Measurements from ENCODE around the gene GPR180. TPM values are rescaled to one million over a fixed set of nuclear protein-coding genes. Genes with fewer than 3 reads are reported as not detected.
A peak's percentile ranks its signal among the peaks of the same experiment; 100 is the strongest.

Gene GPR180
- total and polyA plus RNA-seq, 3 experiments from 2014 or later: 1.9 to 6.9 (median 6.6) TPM

DNA sequence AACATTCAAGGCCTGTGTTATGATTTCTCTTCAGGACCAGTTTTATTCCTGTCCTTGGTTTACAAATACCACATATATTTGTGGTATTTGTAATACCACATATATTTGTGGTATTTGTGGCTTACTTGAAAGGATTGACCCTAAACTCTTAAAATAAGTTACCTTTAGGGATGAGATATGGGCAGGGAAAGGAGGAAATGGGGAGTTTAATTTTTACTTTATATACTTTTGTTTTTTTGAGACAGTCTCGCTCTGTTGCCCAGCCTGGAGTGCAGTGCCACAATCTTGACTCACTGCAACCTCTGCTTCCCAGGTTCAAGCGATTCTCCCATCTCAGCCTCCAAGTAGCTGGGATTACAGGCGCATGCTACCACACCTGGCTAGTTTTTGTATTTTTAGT lies 3.4 kb upstream of the GPR180 start:
- no peaks in the 10 kb centered on the region for H3K36me3 ChIP-seq (ENCODE audit: insufficient read depth, low read length)
- H3K4me1 ChIP-seq (ENCODE audit: insufficient read depth, low read length): peaks cover 31% of the 10 kb centered on the region
- Mint-ChIP-seq H3K27ac (peak overlapping the region in 1 of 8 donors; percentile 70), H3K4me3 (peak overlapping the region in 1 of 7 donors; percentile 80), H3K27me3 (no peaks in the 10 kb centered on the region), H3K4me1 (peaks cover 42 to 54% (median 49%) of the 10 kb centered on the region in 3 donors), H3K36me3 (peaks cover 0 to 8% (median 0%) of the 10 kb centered on the region in 3 donors), H3K9me3 (no peaks in the 10 kb centered on the region)
- no peak overlapping the region for H3K27ac ChIP-seq (ENCODE audit: low read depth, low read length)
- ChIA-PET CTCF (no interaction called here), POLR2A (no interaction called here)
- no peaks in the 10 kb centered on the region for H3K9me3 ChIP-seq (ENCODE audit: low read length)
- no peak for DNase-seq
- H3K27me3 ChIP-seq (ENCODE audit: insufficient read depth, low read length, poor library complexity, severe bottlenecking): no peaks in the 10 kb centered on the region
- no peak overlapping the region for H3K4me3 ChIP-seq (ENCODE audit: low read length)

DNA sequence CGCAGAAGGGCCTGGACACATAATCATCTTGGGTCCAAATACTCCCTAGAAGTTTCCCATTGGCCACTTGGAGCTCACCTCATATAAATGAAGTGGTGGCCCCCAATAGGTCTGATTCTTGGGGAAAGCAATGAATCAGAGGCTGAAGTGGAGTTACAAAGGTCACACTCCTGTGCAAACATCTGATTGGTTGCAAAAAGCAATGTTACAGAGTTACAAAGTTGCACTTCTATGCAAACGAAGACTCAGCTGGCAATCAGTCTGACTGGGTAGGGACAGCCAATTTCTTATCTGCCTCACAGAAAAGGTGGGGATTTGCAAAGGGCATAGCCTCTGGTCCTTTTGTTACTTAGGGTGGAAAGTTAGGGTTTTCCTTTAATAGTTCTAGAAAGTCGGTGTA lies 1.8 kb upstream of the GPR180 start:
- ChIA-PET CTCF (no interaction called here), POLR2A (no interaction called here)
- Histone ChIP-seq H3K4me3 (ENCODE audit: low read length) (no peak overlapping the region), H3K36me3 (ENCODE audit: insufficient read depth, low read length) (no peaks in the 10 kb centered on the region), H3K9me3 (ENCODE audit: low read length) (no peaks in the 10 kb centered on the region), H3K27me3 (ENCODE audit: insufficient read depth, low read length, poor library complexity, severe bottlenecking) (no peaks in the 10 kb centered on the region), H3K4me1 (ENCODE audit: insufficient read depth, low read length) (peaks cover 16% of the 10 kb centered on the region), H3K27ac (ENCODE audit: low read depth, low read length) (no peak overlapping the region)
- no peak for DNase-seq
- Mint-ChIP-seq H3K27me3 (no peaks in the 10 kb centered on the region), H3K9me3 (no peaks in the 10 kb centered on the region), H3K4me3 (peak overlapping the region in 1 of 7 donors; percentile 38), H3K4me1 (peaks cover 31 to 43% (median 36%) of the 10 kb centered on the region in 3 donors), H3K36me3 (peaks cover 0 to 6% (median 0%) of the 10 kb centered on the region in 3 donors), H3K27ac (peak overlapping the region in 1 of 8 donors; percentile 54)

DNA sequence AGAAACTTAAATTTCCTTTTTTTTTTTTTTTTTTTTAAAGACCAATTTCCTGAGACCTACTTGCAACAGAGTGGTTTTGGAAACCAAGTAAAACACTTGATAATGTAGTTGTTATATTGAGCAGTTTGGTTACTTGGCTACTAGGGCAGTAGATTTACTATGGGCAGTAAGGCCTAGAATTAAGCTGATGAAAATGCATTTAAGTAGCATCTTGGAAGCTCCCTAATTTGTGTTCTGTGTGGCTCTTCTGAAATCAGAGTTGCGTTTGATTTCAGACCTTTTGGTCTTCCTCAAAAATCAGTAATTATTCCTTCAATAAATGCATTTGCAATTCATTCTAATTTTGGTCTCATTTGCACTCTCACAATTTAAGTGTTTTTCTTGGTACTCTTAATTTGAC lies 810 bp downstream of the GPR180 start:
- DNase-seq: peak in 1 of 5 donors; percentile 9
- Mint-ChIP-seq H3K4me3 (peak overlapping the region; percentile 85 to 93 (median 88)), H3K27me3 (peaks cover 0 to 1% of the 10 kb centered on the region in 2 donors), H3K36me3 (peaks cover 0 to 10% (median 7%) of the 10 kb centered on the region in 3 donors), H3K27ac (peak overlapping the region; percentile 56 to 90 (median 82)), H3K9me3 (no peaks in the 10 kb centered on the region), H3K4me1 (peaks cover 28 to 38% (median 38%) of the 10 kb centered on the region in 3 donors)
- POLR2A ChIA-PET: interaction anchor here (0.6 to 2.1 kb wide), 2 partner anchors 53 to 147 kb away, joined by 3 to 8 read pairs; no protein-coding TSS in a partner anchor
- CTCF ChIA-PET: interaction anchor here (0.9 to 1.9 kb wide), 2 partner anchors 15 to 17 kb away, joined by 3 to 8 read pairs; no protein-coding TSS in a partner anchor
- Histone ChIP-seq H3K36me3 (ENCODE audit: insufficient read depth, low read length) (no peaks in the 10 kb centered on the region), H3K4me1 (ENCODE audit: insufficient read depth, low read length) (peaks cover 7% of the 10 kb centered on the region), H3K9me3 (ENCODE audit: low read length) (no peaks in the 10 kb centered on the region), H3K27ac (ENCODE audit: low read depth, low read length) (peak overlapping the region; percentile 68), H3K4me3 (ENCODE audit: low read length) (peak overlapping the region; percentile 60), H3K27me3 (ENCODE audit: insufficient read depth, low read length, poor library complexity, severe bottlenecking) (no peaks in the 10 kb centered on the region)

GRCh38 chr13:94607056-94607455 lies 5.4 kb downstream of the GPR180 start:
- CTCF ChIA-PET: no interaction called here
- H3K4me3 Mint-ChIP-seq: peak overlapping the region in 1 of 7 donors; percentile 2

DNA sequence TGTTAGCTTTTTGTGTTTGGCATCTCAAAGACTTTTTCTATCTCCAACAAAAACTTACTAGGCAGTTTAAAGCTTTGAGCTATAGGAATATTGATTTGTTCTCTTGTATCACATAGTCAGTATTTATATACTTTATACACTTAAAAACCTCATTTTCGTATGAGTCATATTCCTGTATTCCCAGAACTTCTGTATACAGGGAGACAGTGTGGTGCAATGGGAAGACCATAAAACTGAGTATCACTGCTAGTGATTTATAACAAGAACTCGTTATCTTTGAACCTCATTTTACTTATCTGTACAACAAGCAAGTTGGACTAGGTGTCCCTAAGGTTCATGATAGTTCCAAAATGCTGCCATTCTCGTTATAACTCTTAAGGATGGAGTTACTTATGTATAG lies 6.3 kb downstream of the GPR180 start:
- no peak overlapping the region for H3K4me3 Mint-ChIP-seq
- no peaks in the 10 kb centered on the region for H3K9me3 Mint-ChIP-seq
- H3K36me3 Mint-ChIP-seq: peaks cover 0 to 34% (median 9%) of the 10 kb centered on the region in 3 donors
- H3K27ac Mint-ChIP-seq: no peak overlapping the region
- no peaks in the 10 kb centered on the region for H3K4me1 ChIP-seq (ENCODE audit: insufficient read depth, low read length)
- no peaks in the 10 kb centered on the region for H3K27me3 ChIP-seq (ENCODE audit: insufficient read depth, low read length, poor library complexity, severe bottlenecking)
- H3K36me3 ChIP-seq (ENCODE audit: insufficient read depth, low read length): no peaks in the 10 kb centered on the region
- no peak overlapping the region for H3K27ac ChIP-seq (ENCODE audit: low read depth, low read length)
- no peaks in the 10 kb centered on the region for H3K9me3 ChIP-seq (ENCODE audit: low read length)
- peaks cover 0 to 1% of the 10 kb centered on the region in 2 donors for H3K27me3 Mint-ChIP-seq
- CTCF ChIA-PET: no interaction called here
- no peak for DNase-seq
- H3K4me3 ChIP-seq (ENCODE audit: low read length): no peak overlapping the region
- peaks cover 22 to 25% (median 23%) of the 10 kb centered on the region in 3 donors for H3K4me1 Mint-ChIP-seq
- POLR2A ChIA-PET: no interaction called here

More at GRCh38 chr13:94607056-94607455, 5.4 kb downstream of the GPR180 start:
- peaks cover 7% of the 10 kb centered on the region for H3K4me1 ChIP-seq (ENCODE audit: insufficient read depth, low read length)
- no peaks in the 10 kb centered on the region for H3K36me3 ChIP-seq (ENCODE audit: insufficient read depth, low read length)
- no peaks in the 10 kb centered on the region for H3K27me3 ChIP-seq (ENCODE audit: insufficient read depth, low read length, poor library complexity, severe bottlenecking)
- H3K27ac ChIP-seq (ENCODE audit: low read depth, low read length): no peak overlapping the region
- no peaks in the 10 kb centered on the region for H3K9me3 ChIP-seq (ENCODE audit: low read length)
- H3K4me1 Mint-ChIP-seq: peaks cover 30 to 34% (median 31%) of the 10 kb centered on the region in 3 donors
- H3K27me3 Mint-ChIP-seq: peaks cover 0 to 1% of the 10 kb centered on the region in 2 donors
- peaks cover 0 to 30% (median 9%) of the 10 kb centered on the region in 3 donors for H3K36me3 Mint-ChIP-seq
- H3K9me3 Mint-ChIP-seq: no peaks in the 10 kb centered on the region
- H3K27ac Mint-ChIP-seq: peak overlapping the region in 4 of 8 donors; percentile 7 to 47 (median 38)
- POLR2A ChIA-PET: no interaction called here
- DNase-seq: no peak
- H3K4me3 ChIP-seq (ENCODE audit: low read length): no peak overlapping the region

DNA sequence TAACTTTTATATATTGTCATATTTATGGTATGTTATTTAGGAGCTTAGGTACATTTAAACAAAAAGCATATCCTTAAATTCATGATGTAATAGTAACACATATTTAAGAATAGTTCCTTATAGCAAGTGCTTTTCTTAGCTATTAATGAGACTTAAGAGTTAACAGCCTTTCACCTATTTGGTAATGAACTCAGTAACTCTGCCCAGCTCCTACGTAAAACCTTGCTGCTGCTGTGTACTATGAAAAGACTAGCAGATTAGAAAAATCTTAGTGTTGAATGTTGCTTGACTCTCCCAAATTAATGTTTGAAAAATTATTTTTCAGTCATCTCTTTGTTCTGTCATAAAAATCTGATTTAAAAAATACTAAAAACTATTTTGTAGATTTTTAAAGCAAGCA lies 6.9 kb downstream of the GPR180 start:
- CTCF ChIA-PET: no interaction called here
- no peaks in the 10 kb centered on the region for H3K9me3 ChIP-seq (ENCODE audit: low read length)
- H3K4me3 ChIP-seq (ENCODE audit: low read length): no peak overlapping the region
- no peaks in the 10 kb centered on the region for H3K27me3 ChIP-seq (ENCODE audit: insufficient read depth, low read length, poor library complexity, severe bottlenecking)
- Mint-ChIP-seq H3K4me3 (no peak overlapping the region), H3K9me3 (no peaks in the 10 kb centered on the region), H3K27ac (no peak overlapping the region), H3K4me1 (peaks cover 20 to 21% (median 20%) of the 10 kb centered on the region in 3 donors), H3K27me3 (peaks cover 0 to 1% of the 10 kb centered on the region in 2 donors), H3K36me3 (peaks cover 0 to 38% (median 9%) of the 10 kb centered on the region in 3 donors)
- no peak for DNase-seq
- no peaks in the 10 kb centered on the region for H3K36me3 ChIP-seq (ENCODE audit: insufficient read depth, low read length)
- POLR2A ChIA-PET: no interaction called here
- no peaks in the 10 kb centered on the region for H3K4me1 ChIP-seq (ENCODE audit: insufficient read depth, low read length)
- no peak overlapping the region for H3K27ac ChIP-seq (ENCODE audit: low read depth, low read length)

GRCh38 chr13:94609196-94609595 lies 7.5 kb downstream of the GPR180 start:
- peaks cover 0 to 38% (median 9%) of the 10 kb centered on the region in 3 donors for H3K36me3 Mint-ChIP-seq
- ChIA-PET CTCF (no interaction called here), POLR2A (no interaction called here)
- no peak overlapping the region for H3K4me3 Mint-ChIP-seq
- H3K27ac Mint-ChIP-seq: no peak overlapping the region
- no peak for DNase-seq
- no peaks in the 10 kb centered on the region for H3K9me3 ChIP-seq (ENCODE audit: low read length)
- no peaks in the 10 kb centered on the region for H3K27me3 ChIP-seq (ENCODE audit: insufficient read depth, low read length, poor library complexity, severe bottlenecking)
- H3K9me3 Mint-ChIP-seq: no peaks in the 10 kb centered on the region
- peaks cover 20 to 21% (median 21%) of the 10 kb centered on the region in 3 donors for H3K4me1 Mint-ChIP-seq
- H3K4me3 ChIP-seq (ENCODE audit: low read length): no peak overlapping the region
- no peaks in the 10 kb centered on the region for H3K4me1 ChIP-seq (ENCODE audit: insufficient read depth, low read length)
- H3K36me3 ChIP-seq (ENCODE audit: insufficient read depth, low read length): no peaks in the 10 kb centered on the region
- H3K27me3 Mint-ChIP-seq: peaks cover 0 to 1% of the 10 kb centered on the region in 2 donors
- no peak overlapping the region for H3K27ac ChIP-seq (ENCODE audit: low read depth, low read length)

DNA sequence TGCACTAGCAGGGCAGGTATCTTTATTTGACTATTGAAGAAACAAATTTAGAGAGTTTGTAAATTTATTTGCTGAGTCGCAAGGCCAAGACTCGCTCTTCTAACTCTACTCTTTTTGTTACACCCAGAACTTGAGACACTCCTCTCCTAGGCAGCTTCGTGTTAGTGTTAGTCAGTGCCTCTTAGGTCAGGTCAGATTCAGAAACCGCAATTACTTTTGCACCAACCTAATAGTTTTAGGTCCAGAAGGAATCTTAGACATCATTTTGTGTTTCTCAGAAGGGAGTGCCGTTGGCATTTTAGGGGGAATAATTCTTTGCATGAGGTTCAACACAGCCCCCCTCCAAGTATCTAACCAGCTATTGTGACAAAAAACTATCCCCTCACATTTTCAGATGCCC lies 8.8 kb downstream of the GPR180 start:
- DNase-seq: no peak
- peaks cover 0 to 1% of the 10 kb centered on the region in 2 donors for H3K27me3 Mint-ChIP-seq
- CTCF ChIA-PET: no interaction called here
- H3K27ac ChIP-seq (ENCODE audit: low read depth, low read length): no peak overlapping the region
- H3K36me3 ChIP-seq (ENCODE audit: insufficient read depth, low read length): no peaks in the 10 kb centered on the region
- POLR2A ChIA-PET: no interaction called here
- H3K9me3 Mint-ChIP-seq: no peaks in the 10 kb centered on the region
- H3K4me3 ChIP-seq (ENCODE audit: low read length): no peak overlapping the region
- no peaks in the 10 kb centered on the region for H3K27me3 ChIP-seq (ENCODE audit: insufficient read depth, low read length, poor library complexity, severe bottlenecking)
- H3K27ac Mint-ChIP-seq: peak overlapping the region in 1 of 8 donors; percentile 7
- H3K36me3 Mint-ChIP-seq: peaks cover 0 to 43% (median 9%) of the 10 kb centered on the region in 3 donors
- no peaks in the 10 kb centered on the region for H3K9me3 ChIP-seq (ENCODE audit: low read length)
- no peak overlapping the region for H3K4me3 Mint-ChIP-seq
- H3K4me1 Mint-ChIP-seq: peaks cover 18 to 26% (median 19%) of the 10 kb centered on the region in 3 donors
- H3K4me1 ChIP-seq (ENCODE audit: insufficient read depth, low read length): no peaks in the 10 kb centered on the region
